Amniotic epithelial cell (primary cell): ENCODE measurements around the gene NREP.
"Not testable (repeated sequence)": the region's sequence is repeated elsewhere in the genome, so short reads cannot be mapped to it uniquely, and the experiment has no call there.

Experiments
- DNase-seq: peaks from one replicate; pipeline ENCODE4 v3.0.0-alpha.2; 2010; ENCODE audit warnings: low read depth

Gene NREP

GRCh38 chr5:111739416-111739815 is 17.6 kb downstream of the NREP start:
- DNase-seq = no peak

GRCh38 chr5:111738118-111738517 is 18.9 kb downstream of the NREP start:
- DNase-seq = no peak

DNA sequence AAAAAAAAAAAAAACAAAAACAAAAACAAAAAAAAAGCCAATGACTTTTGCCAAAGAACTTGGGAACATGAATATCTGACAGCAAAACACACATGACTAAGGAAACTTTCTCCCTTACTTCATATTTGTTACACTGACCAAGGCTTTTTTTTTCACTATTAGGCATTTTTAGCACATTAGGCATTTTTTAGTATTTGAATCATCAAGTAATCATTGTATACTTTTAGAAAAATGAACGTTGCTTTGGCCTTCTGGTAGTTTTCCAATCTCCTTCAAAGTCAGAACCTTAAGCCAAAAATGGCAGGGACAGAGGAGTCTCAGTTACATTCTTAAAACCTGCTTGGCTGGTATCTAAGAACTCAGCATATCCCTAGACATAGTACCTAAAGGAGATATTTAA is 19.3 kb downstream of the NREP start:
- peak; percentile 68 for DNase-seq

DNA sequence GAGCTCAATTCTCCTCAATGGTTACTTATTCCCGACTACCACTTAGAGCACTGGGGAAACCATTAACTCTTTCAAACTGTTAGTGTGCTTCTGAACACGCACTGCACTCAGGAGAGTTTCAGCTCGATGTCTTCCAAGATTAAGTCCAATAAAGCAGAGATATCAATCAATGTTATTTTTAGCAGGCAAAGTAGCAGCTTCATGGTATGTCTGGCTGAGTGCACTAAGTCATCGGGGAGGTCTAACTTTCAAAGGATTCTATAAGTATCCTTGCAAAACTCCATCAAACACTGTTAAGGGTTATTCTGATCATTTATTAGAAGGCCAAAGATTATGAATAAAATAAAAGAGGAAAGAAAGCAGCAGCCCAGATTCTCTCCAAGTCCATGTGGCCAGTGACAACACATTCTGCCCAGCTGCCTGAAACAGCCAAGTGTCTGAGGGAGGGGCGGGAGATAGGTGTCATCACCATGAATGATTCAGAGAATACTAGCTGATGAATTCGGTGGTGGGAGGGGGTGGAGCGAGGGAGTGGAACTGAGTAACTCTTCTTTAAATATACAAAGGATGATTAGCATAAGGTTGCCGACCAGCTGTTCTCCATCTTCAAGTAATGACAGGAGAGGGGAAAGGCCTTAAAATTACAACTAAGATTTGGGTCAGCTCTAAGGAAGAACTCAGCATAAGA is 21.3 kb downstream of the NREP start:
- peak; percentile 94 for DNase-seq

GRCh38 chr5:111734597-111734996 is 22.4 kb downstream of the NREP start:
- DNase-seq = no peak

- peak; percentile 92 for DNase-seq
Observed at GRCh38 chr5:111734013-111734412, 23.0 kb downstream of the NREP start.

GRCh38 chr5:111733571-111733970 is 23.4 kb downstream of the NREP start:
- no peak for DNase-seq

DNA sequence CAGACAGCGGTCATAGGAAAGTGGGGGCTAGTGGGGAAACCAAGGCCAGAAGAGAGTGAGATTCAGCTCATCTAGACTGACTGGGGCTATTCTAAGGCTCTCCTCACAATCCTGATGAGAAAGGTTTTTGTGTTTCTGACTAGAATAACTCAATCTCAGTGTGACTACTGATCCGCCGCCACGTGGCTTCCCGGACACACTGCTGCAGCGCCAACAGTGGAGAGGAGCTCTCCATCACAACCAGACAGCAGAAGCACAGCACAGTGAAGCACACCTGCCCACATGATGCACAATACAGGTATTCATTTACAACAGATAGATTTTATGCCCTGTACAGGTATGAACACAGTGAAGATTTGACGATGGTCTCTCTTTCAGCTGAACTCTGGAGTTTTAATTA is 25.4 kb downstream of the NREP start:
- DNase-seq = no peak

DNA sequence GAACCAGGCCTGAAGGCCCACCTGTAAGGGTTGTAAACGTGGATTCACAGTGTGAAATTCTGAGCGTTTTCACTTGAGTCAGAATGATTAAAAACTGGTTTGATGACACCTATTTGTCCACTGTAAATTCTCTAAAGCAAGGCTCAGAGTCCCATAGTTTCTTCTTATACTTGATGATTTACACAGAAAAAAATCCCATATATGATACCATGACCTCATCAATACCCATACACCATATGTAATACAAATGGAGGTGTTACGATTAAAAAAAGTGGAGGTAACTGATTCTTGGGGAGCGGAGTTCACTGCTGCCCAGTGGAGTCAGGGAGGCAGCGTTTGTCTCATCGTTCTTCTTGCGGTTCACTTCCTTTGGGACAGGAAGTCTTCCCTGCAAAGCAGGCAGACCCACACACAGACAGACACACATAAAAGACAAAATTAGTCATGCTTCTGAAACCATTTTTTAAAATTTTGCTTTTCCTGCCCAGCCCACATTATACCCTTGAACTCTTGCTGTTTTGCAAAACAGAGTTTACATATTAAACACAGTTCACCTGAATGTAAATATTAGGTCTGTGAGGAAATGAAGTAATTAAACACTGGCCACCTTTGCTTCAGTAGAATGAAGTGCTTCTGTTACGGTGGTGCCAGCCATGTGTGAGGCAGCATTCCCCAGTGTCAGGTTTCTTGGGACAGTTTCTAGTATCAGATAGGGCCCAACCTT is 26.2 kb downstream of the NREP start:
- DNase-seq = no peak

GRCh38 chr5:111728941-111729340 is 28.1 kb downstream of the NREP start:
- no peak for DNase-seq

DNA sequence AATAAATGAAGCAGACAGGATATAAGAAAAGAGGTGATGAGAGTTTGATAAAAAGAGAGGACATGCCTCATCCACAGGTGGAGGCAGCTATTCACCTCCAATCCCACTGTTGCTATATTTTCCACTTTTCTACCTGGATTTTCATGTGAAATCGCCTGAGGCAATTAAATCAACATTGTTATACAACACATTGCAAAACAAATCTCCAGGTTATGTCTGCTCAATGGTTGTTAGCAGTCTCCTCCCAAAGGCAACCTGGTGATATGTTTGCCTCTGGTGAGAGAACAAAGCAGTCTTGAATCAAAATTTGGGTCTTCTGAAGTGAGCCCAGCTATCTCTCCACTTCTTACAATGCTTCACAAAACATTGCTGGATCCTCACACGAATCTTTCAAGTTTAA is 30.0 kb downstream of the NREP start:
- DNase-seq = no peak

GRCh38 chr5:111722140-111722539 is 34.9 kb downstream of the NREP start:
- no peak for DNase-seq

- no peak for DNase-seq
Observed at GRCh38 chr5:111720333-111720890, 36.6 kb downstream of the NREP start.

- DNase-seq = no peak
Observed at GRCh38 chr5:111719773-111720172, 37.2 kb downstream of the NREP start.

- DNase-seq = not testable (repeated sequence)
Observed at GRCh38 chr5:111716789-111717188, 40.2 kb downstream of the NREP start.

- no peak for DNase-seq
Observed at GRCh38 chr5:111707630-111708164, 49.3 kb downstream of the NREP start.

GRCh38 chr5:111706345-111706744 is 50.6 kb downstream of the NREP start:
- no peak for DNase-seq

GRCh38 chr5:111704452-111705085 is 52.4 kb downstream of the NREP start:
- no peak for DNase-seq

- no peak for DNase-seq
Observed at GRCh38 chr5:111703662-111704061, 53.3 kb downstream of the NREP start.

DNA sequence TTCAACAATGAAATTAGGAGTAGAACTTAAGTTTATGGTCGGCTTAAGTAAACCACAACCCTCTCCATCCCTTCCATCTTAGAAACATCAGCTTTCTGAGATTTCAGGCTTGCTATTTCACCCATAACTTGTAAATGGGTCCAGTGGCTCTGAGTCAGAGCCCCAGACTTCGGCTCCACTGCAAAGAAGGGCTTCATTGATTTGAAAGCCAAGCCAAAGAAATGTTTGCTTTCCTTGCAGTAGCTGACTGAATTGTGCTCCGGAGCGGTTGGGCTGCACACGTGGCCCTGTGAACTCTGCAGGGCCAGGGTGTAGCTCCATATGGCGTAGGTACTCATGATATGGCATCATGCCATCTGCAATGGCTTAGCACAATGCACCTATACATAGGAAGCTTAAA is 57.0 kb downstream of the NREP start:
- DNase-seq = no peak

GRCh38 chr5:111699324-111699723 is 57.7 kb downstream of the NREP start:
- peak; percentile 35 for DNase-seq

GRCh38 chr5:111697881-111698757 is 58.9 kb downstream of the NREP start:
- DNase-seq = peak; percentile 72
